B cell (primary cell): Measurements from ENCODE around the gene EPHB1. TPM values are rescaled to one million over a fixed set of nuclear protein-coding genes. Genes with fewer than 3 reads are reported as not detected.

Source experiments
- ATAC-seq: fragments of 200-7000 bp; cut with Tn5 transposase; one replicate; pipeline ENCODE4 v1.10.0; 2021; ENCODE audit warnings: low read depth, mild to moderate bottlenecking, moderate number of reproducible peaks, moderate library complexity
- CTCF ChIA-PET: fragments of 350-600 bp; sonication (Branson Sonifier 250); formaldehyde crosslinking; loops from one replicate; lab custom pipeline; 2021; ENCODE audit warnings: antibody characterized with exemption, inconsistent platforms; lab: Charles Lee
- POLR2A ChIA-PET: fragments of 350-600 bp; sonication (Branson Sonifier 250); formaldehyde crosslinking; loops from one replicate; lab custom pipeline; 2021; ENCODE audit warnings: antibody characterized with exemption; lab: Charles Lee
- DNase-seq: peaks from one replicate; pipeline ENCODE4 v3.0.0; 2013
- H2AFZ ChIP-seq: 2 replicates; pipeline ENCODE4 v1.6.1; 2012; ENCODE audit warnings: mild to moderate bottlenecking, low read depth, low read length; ENCODE audit not compliant: insufficient read depth, poor library complexity, severe bottlenecking
- H3K27ac ChIP-seq, 2 donors: 1 replicate in 1 of 2; 2 replicates in 1 of 2; pipeline ENCODE4 v1.5.1; 2012 to 2013; ENCODE audit warnings: low read length in 2 of 2, mild to moderate bottlenecking in 2 of 2, moderate library complexity in 1 of 2
- H3K27me3 ChIP-seq, 4 experiments: fragments of 200-600 bp in 1 of 4; sonication (generic) in 1 of 4; replicated peaks in 1 of 4; 1 replicate in 2 of 4; 2 replicates in 2 of 4; pipeline versions ENCODE4 v1.6.1 to v1.7.0; 2013 to 2016; ENCODE audit warnings: low read length in 3 of 4, mild to moderate bottlenecking in 2 of 4, mixed read lengths in 1 of 4, moderate library complexity in 1 of 4; ENCODE audit not compliant: insufficient read depth in 4 of 4, control insufficient read depth in 3 of 4; ENCODE audit errors: control extremely low read depth in 1 of 4
- H3K36me3 ChIP-seq, 2 experiments: replicated peaks in 1 of 2; 1 replicate in 1 of 2; 2 replicates in 1 of 2; pipeline versions ENCODE4 v1.6.1 to v1.7.1; 2013; ENCODE audit warnings: low read length in 1 of 2; ENCODE audit not compliant: insufficient read depth in 2 of 2, control insufficient read depth in 1 of 2; ENCODE audit errors: control extremely low read depth in 1 of 2, extremely low read depth in 1 of 2
- H3K4me1 ChIP-seq, 2 donors: fragments of 200-600 bp in 1 of 2; sonication (generic) in 1 of 2; 1 replicate in 1 of 2; 2 replicates in 1 of 2; pipeline versions ENCODE4 v1.5.1 to v1.6.1; 2013 to 2017; ENCODE audit warnings: low read length in 2 of 2; ENCODE audit not compliant: control insufficient read depth in 2 of 2, insufficient read depth in 2 of 2
- H3K4me2 ChIP-seq: replicated peaks from 2 replicates; pipeline ENCODE3; 2012; ENCODE audit warnings: mild to moderate bottlenecking, low read depth, low read length; ENCODE audit not compliant: poor library complexity, severe bottlenecking
- H3K4me3 ChIP-seq, 5 experiments: fragments of 200-600 bp in 1 of 5; sonication (generic) in 1 of 5; 1 replicate in 3 of 5; 2 replicates in 2 of 5; pipeline versions ENCODE4 v1.5.1 to v1.7.0; 2011 to 2016; ENCODE audit warnings: low read length in 4 of 5, mild to moderate bottlenecking in 4 of 5, low read depth in 2 of 5, control low read depth in 1 of 5, moderate library complexity in 1 of 5; ENCODE audit not compliant: insufficient read depth in 1 of 5; ENCODE audit errors: control extremely low read depth in 1 of 5, extremely low read depth in 1 of 5
- H3K79me2 ChIP-seq: fragments of 200-600 bp; sonication (generic); one replicate; pipeline ENCODE4 v1.6.0; 2016; ENCODE audit warnings: low read length; ENCODE audit not compliant: control insufficient read depth, insufficient read depth
- H3K9ac ChIP-seq: fragments of 200-600 bp; sonication (generic); 2 replicates; pipeline ENCODE4 v1.6.1; 2017; ENCODE audit warnings: mild to moderate bottlenecking, low read length, moderate library complexity
- H3K9me3 ChIP-seq, 3 donors: one replicate each; pipeline versions ENCODE4 v1.6.1 to v1.7.1; 2013; ENCODE audit warnings: low read length in 2 of 3; ENCODE audit not compliant: control insufficient read depth in 2 of 3, insufficient read depth in 1 of 3; ENCODE audit errors: control extremely low read depth in 1 of 3
- H4K20me1 ChIP-seq: 2 replicates; pipeline ENCODE4 v1.6.0; 2012; ENCODE audit warnings: mild to moderate bottlenecking, low read length; ENCODE audit not compliant: insufficient read depth, control insufficient read depth, poor library complexity, severe bottlenecking
- H3K27ac Mint-ChIP-seq: one replicate; pipeline ENCODE4 v1.8.0; 2021; ENCODE audit warnings: mixed read lengths
- H3K27me3 Mint-ChIP-seq: one replicate; pipeline ENCODE4 v1.8.0; 2021; ENCODE audit warnings: mixed read lengths
- H3K4me1 Mint-ChIP-seq: one replicate; pipeline ENCODE4 v1.8.0; 2021; ENCODE audit warnings: mixed read lengths
- H3K4me3 Mint-ChIP-seq: one replicate; pipeline ENCODE4 v1.8.0; 2021; ENCODE audit warnings: mixed read lengths
- H3K9me3 Mint-ChIP-seq: one replicate; pipeline ENCODE4 v1.8.0; 2022; ENCODE audit warnings: mixed read lengths; ENCODE audit not compliant: insufficient read depth
- CTCF ChIP-seq: fragments of 200-600 bp; IDR thresholded peaks from one replicate; pipeline ENCODE4 v1.8.0; 2022; ENCODE audit warnings: antibody characterized with exemption, mild to moderate bottlenecking
- EZH2 ChIP-seq: IDR thresholded peaks from 2 replicates; pipeline ENCODE4 v1.6.1; 2012; ENCODE audit warnings: borderline replicate concordance, low read depth, mild to moderate bottlenecking, moderate library complexity, low read length; ENCODE audit not compliant: insufficient read depth, poor library complexity, severe bottlenecking
- WGBS: methylation state at CpG from one replicate; pipeline ENCODE4 v1.1.5; 2013; ENCODE audit warnings: missing lambda C conversion rate; ENCODE audit not compliant: insufficient coverage; 5-methylcytosine and 5-hydroxymethylcytosine counted together
- intact Hi-C: fragments of 100-400 bp; cut with micrococcal nuclease; formaldehyde crosslinking; loops from one replicate; pipeline ENCODE4 v1.10.0; 2022
- polyA plus RNA-seq: library from polyadenylated mRNA; depleted of rRNA; stranded (reverse); fragments of >200 nt; gene quantifications from 2 replicates; pipeline ENCODE4 v1.2.3, GENCODE V29; 2012
- total RNA-seq, 2 donors: library from RNA; stranded (reverse); fragments of 120-200 nt in 1 of 2; gene quantifications; 1 replicate in 1 of 2; 2 replicates in 1 of 2; pipeline versions ENCODE4 v1.2.3 to v1.2.4, GENCODE V29; 2013 to 2022

EPHB1 gene
- total and polyA plus RNA-seq, 2 donors (not counting 1 experiment from before 2014, with no cell fraction given), result 0.01 TPM; not detected in 1

- Histone ChIP-seq H3K36me3 (no peaks in the 10 kb centered on the region), H3K79me2 (no peaks in the 10 kb centered on the region), H3K27me3 (peaks cover 0 to 2% (median 0%) of the 10 kb centered on the region in 4 experiments), H3K27ac (no peak overlapping the region), H3K4me2 (no peak overlapping the region), H2AFZ (no peak overlapping the region), H3K9ac (no peak overlapping the region), H3K4me1 (no peaks in the 10 kb centered on the region), H3K9me3 (peaks cover 0 to 8% (median 0%) of the 10 kb centered on the region in 3 donors), H3K4me3 (no peak overlapping the region), H4K20me1 (no peaks in the 10 kb centered on the region)
- DNase-seq (no peak), ATAC-seq (no peak)
- no peak overlapping the region for H3K27ac Mint-ChIP-seq
- intact Hi-C loops, result no loop called here
- H3K9me3 Mint-ChIP-seq, result no peaks in the 10 kb centered on the region
- H3K27me3 Mint-ChIP-seq, result peaks cover 8% of the 10 kb centered on the region
- no peaks in the 10 kb centered on the region for H3K4me1 Mint-ChIP-seq
- CTCF ChIA-PET, result no interaction called here
- H3K4me3 Mint-ChIP-seq, result no peak overlapping the region
- no peak for TF ChIP-seq EZH2
- POLR2A ChIA-PET, result no interaction called here
- no CpG with 5 or more reads among the region's 2 CpGs for WGBS
Observed at GRCh38 chr3:134939978-134940377, 144.9 kb downstream of the EPHB1 start.

- Histone ChIP-seq H2AFZ (no peak overlapping the region), H3K79me2 (no peaks in the 10 kb centered on the region), H4K20me1 (no peaks in the 10 kb centered on the region), H3K36me3 (no peaks in the 10 kb centered on the region), H3K4me1 (no peaks in the 10 kb centered on the region), H3K9me3 (peaks cover 0 to 8% (median 0%) of the 10 kb centered on the region in 3 donors), H3K27ac (no peak overlapping the region), H3K9ac (no peak overlapping the region), H3K27me3 (peaks cover 0 to 2% (median 0%) of the 10 kb centered on the region in 4 experiments), H3K4me2 (no peak overlapping the region), H3K4me3 (no peak overlapping the region)
- no peak for DNase-seq
- no peak for ATAC-seq
- no peaks in the 10 kb centered on the region for H3K4me1 Mint-ChIP-seq
- ChIA-PET POLR2A (no interaction called here), CTCF (no interaction called here)
- no peak overlapping the region for H3K4me3 Mint-ChIP-seq
- no peaks in the 10 kb centered on the region for H3K9me3 Mint-ChIP-seq
- H3K27ac Mint-ChIP-seq, result no peak overlapping the region
- intact Hi-C loops, result no loop called here
- WGBS, result 100% methylated on average over 1 of the region's 1 CpG
- TF ChIP-seq EZH2 (no peak), CTCF (no peak)
- H3K27me3 Mint-ChIP-seq, result peaks cover 6% of the 10 kb centered on the region
Observed at GRCh38 chr3:134941820-134942219, 146.8 kb downstream of the EPHB1 start.
